KOPT-K1 (cell line): ENCODE data around the gene PIM1.

ENCODE experiments used
- H3K27ac ChIP-seq: fragments of 200-600 bp; sonication (generic); 2 replicates; pipeline ENCODE4 v1.5.1; 2016; ENCODE audit warnings: antibody characterized with exemption, mild to moderate bottlenecking, low read depth, low read length; ENCODE audit not compliant: poor library complexity, severe bottlenecking
- H3K36me3 ChIP-seq: fragments of 200-600 bp; sonication (generic); 2 replicates; pipeline ENCODE4 v1.5.1; 2017; ENCODE audit warnings: antibody characterized with exemption, mild to moderate bottlenecking, low read length, moderate library complexity; ENCODE audit not compliant: insufficient read depth
- H3K9me3 ChIP-seq: fragments of 200-600 bp; sonication (generic); 2 replicates; pipeline ENCODE4 v1.5.1; 2017; ENCODE audit warnings: antibody characterized with exemption, low read length, mild to moderate bottlenecking; ENCODE audit not compliant: insufficient read depth, poor library complexity, severe bottlenecking

The PIM1 gene

GRCh38 chr6:37210313-37210968 is 40.5 kb downstream of the PIM1 start:
- H3K27ac ChIP-seq, result peak overlapping the region; percentile 85
- no peaks in the 10 kb centered on the region for H3K9me3 ChIP-seq
- H3K36me3 ChIP-seq, result no peaks in the 10 kb centered on the region

- peak overlapping the region; percentile 3 for H3K27ac ChIP-seq
- H3K36me3 ChIP-seq, result no peaks in the 10 kb centered on the region
- no peaks in the 10 kb centered on the region for H3K9me3 ChIP-seq
Measured at GRCh38 chr6:37212268-37212667, 42.3 kb downstream of the PIM1 start.

GRCh38 chr6:37218061-37218460 is 48.1 kb downstream of the PIM1 start:
- Histone ChIP-seq H3K9me3 (no peaks in the 10 kb centered on the region), H3K36me3 (no peaks in the 10 kb centered on the region), H3K27ac (no peak overlapping the region)

GRCh38 chr6:37218511-37218910 is 48.6 kb downstream of the PIM1 start:
- Histone ChIP-seq H3K27ac (no peak overlapping the region), H3K36me3 (no peaks in the 10 kb centered on the region), H3K9me3 (no peaks in the 10 kb centered on the region)

GRCh38 chr6:37221585-37222124 is 51.7 kb downstream of the PIM1 start:
- H3K27ac ChIP-seq, result peak overlapping the region; percentile 64
- H3K9me3 ChIP-seq, result no peaks in the 10 kb centered on the region
- H3K36me3 ChIP-seq, result no peaks in the 10 kb centered on the region

- Histone ChIP-seq H3K36me3 (no peaks in the 10 kb centered on the region), H3K27ac (peak overlapping the region; percentile 64), H3K9me3 (no peaks in the 10 kb centered on the region)
Measured at GRCh38 chr6:37222125-37222967, 52.4 kb downstream of the PIM1 start.

- no peaks in the 10 kb centered on the region for H3K9me3 ChIP-seq
Measured at GRCh38 chr6:37222992-37223391, 53.0 kb downstream of the PIM1 start.

More at GRCh38 chr6:37222992-37223391, 53.0 kb downstream of the PIM1 start:
- H3K27ac ChIP-seq, result peak overlapping the region; percentile 64
- no peaks in the 10 kb centered on the region for H3K36me3 ChIP-seq
